Neural progenitor cell (in vitro differentiated cells): ENCODE results near the gene CNPY1. TPM values are rescaled to one million over a fixed set of nuclear protein-coding genes. Genes with fewer than 3 reads are reported as not detected.
"Not testable (repeated sequence)": the region's sequence is repeated elsewhere in the genome, so short reads cannot be mapped to it uniquely, and the experiment has no call there.

Experiments
- DNase-seq: peaks from one replicate; pipeline ENCODE4 v3.0.0-alpha.2; 2016; ENCODE audit warnings: low spot score
- H2AFZ ChIP-seq: fragments of 200-600 bp; sonication (generic); replicated peaks from 2 replicates; pipeline ENCODE4 v1.6.1; 2016; ENCODE audit warnings: antibody characterized with exemption
- H3F3A ChIP-seq: fragments of 200-600 bp; sonication (generic); 2 replicates; pipeline ENCODE4 v1.6.1; 2016; ENCODE audit warnings: antibody characterized with exemption, low read depth
- H3K27ac ChIP-seq: fragments of 200-600 bp; sonication (generic); 2 replicates; pipeline ENCODE4 v1.5.1; 2016; ENCODE audit warnings: mild to moderate bottlenecking
- H3K27me3 ChIP-seq: fragments of 200-600 bp; sonication (generic); 2 replicates; pipeline ENCODE4 v1.6.1; 2016; ENCODE audit warnings: mild to moderate bottlenecking, moderate library complexity
- H3K36me3 ChIP-seq: fragments of 200-600 bp; sonication (generic); 2 replicates; pipeline ENCODE4 v1.5.1; 2016
- H3K4me1 ChIP-seq: fragments of 200-600 bp; sonication (generic); 2 replicates; pipeline ENCODE4 v1.6.1; 2016; ENCODE audit warnings: mixed run types
- H3K4me2 ChIP-seq: fragments of 200-600 bp; sonication (generic); 2 replicates; pipeline ENCODE4 v1.6.1; 2016
- H3K4me3 ChIP-seq: fragments of 200-600 bp; sonication (generic); 2 replicates; pipeline ENCODE4 v1.5.1; 2016
- H3K79me2 ChIP-seq: fragments of 200-600 bp; sonication (generic); 2 replicates; pipeline ENCODE4 v1.6.1; 2016; ENCODE audit warnings: low read depth
- H3K9ac ChIP-seq: fragments of 200-600 bp; sonication (generic); 2 replicates; pipeline ENCODE4 v1.6.1; 2016
- H3K9me3 ChIP-seq: fragments of 200-600 bp; sonication (generic); 2 replicates; pipeline ENCODE4 v1.5.1; 2016; ENCODE audit warnings: low read depth
- H4K20me1 ChIP-seq: fragments of 200-600 bp; sonication (generic); 2 replicates; pipeline ENCODE4 v1.6.1; 2016; ENCODE audit warnings: low read depth
- H3K27ac Mint-ChIP-seq: 3 replicates; pipeline ENCODE4 v1.8.0; 2021; ENCODE audit warnings: mixed read lengths
- H3K27me3 Mint-ChIP-seq: 2 replicates; pipeline ENCODE4 v1.8.0; 2022; ENCODE audit warnings: low read depth, mild to moderate bottlenecking, inconsistent platforms, moderate library complexity, mixed read lengths; ENCODE audit not compliant: insufficient read depth
- H3K36me3 Mint-ChIP-seq: 3 replicates; pipeline ENCODE4 v1.8.0; 2021; ENCODE audit warnings: mixed read lengths
- H3K4me1 Mint-ChIP-seq: 3 replicates; pipeline ENCODE4 v1.8.0; 2021; ENCODE audit warnings: mixed read lengths
- H3K4me3 Mint-ChIP-seq: 3 replicates; pipeline ENCODE4 v1.8.0; 2021; ENCODE audit warnings: mild to moderate bottlenecking, moderate library complexity, mixed read lengths
- H3K9me3 Mint-ChIP-seq: 3 replicates; pipeline ENCODE4 v1.8.0; 2020; ENCODE audit warnings: mixed read lengths
- EZH2 ChIP-seq: fragments of 200-600 bp; sonication (generic); IDR thresholded peaks from 2 replicates; pipeline ENCODE4 v1.6.1; 2017; ENCODE audit warnings: antibody characterized with exemption, mild to moderate bottlenecking, moderate library complexity
- EZH2phosphoT487 ChIP-seq: fragments of 200-600 bp; sonication (generic); IDR thresholded peaks from 2 replicates; pipeline ENCODE4 v1.6.1; 2017; ENCODE audit warnings: antibody characterized with exemption
- total RNA-seq: library from RNA; depleted of rRNA; stranded (reverse); fragments of >200 nt; gene quantifications from 2 replicates; pipeline ENCODE4 v1.2.3, GENCODE V29; 2015; ENCODE audit warnings: low replicate concordance
- TF ChIP-seq, protein P1 (sequence below): fragments of 200-600 bp; sonication (generic); IDR thresholded peaks from 2 replicates; pipeline ENCODE4 v1.5.1; 2017; ENCODE audit warnings: antibody characterized with exemption, mild to moderate bottlenecking

The CNPY1 gene
- total RNA-seq, result not detected in 2 replicates

DNA sequence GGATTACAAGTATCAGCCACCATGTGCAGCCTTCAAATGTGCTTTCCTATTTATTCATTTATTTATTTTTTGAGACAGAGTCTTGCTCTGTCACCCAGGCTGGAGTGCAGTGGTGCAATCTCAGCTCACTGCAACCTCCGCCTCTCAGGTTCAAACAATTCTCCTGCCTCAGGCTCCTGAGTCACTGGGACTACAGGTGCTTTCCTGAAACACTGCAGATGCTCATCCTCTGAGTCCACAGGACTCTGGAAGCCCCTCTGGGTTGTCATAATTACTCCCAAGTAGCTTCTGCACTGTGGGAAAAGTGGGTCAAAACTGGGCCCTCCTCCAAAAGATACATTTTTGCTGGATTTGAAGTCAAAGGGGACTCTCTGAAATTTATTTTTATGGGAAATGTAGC, at the start of gene CNPY1:
TSS of gene CNPY1 (minus strand) at position 111 of the 400 bp plus-strand sequence. CDS start 630 bp downstream, outside the sequence.
- H3K9ac ChIP-seq, H3K4me1 ChIP-seq, H3K27me3 Mint-ChIP-seq, H3F3A ChIP-seq, H3K4me3 Mint-ChIP-seq, H3K36me3 Mint-ChIP-seq, H3K36me3 ChIP-seq, H3K9me3 ChIP-seq, H3K4me2 ChIP-seq, H3K79me2 ChIP-seq, H3K4me3 ChIP-seq, H3K27ac ChIP-seq, H2AFZ ChIP-seq, H4K20me1 ChIP-seq, H3K27me3 ChIP-seq, DNase-seq, H3K9me3 Mint-ChIP-seq: not testable (repeated sequence)
- Mint-ChIP-seq H3K4me1 (peaks cover 44% of the 10 kb centered on the region), H3K27ac (peak within 1 kb of the TSS; percentile 57)

- Histone ChIP-seq H4K20me1 (no peaks in the 10 kb centered on the region), H3K9me3 (no peaks in the 10 kb centered on the region), H3K9ac (no peak overlapping the region), H3K79me2 (no peaks in the 10 kb centered on the region), H3K36me3 (no peaks in the 10 kb centered on the region), H3K4me2 (peak overlapping the region; percentile 6), H3K4me1 (peaks cover 9% of the 10 kb centered on the region), H3K4me3 (no peak overlapping the region), H3K27ac (no peak overlapping the region), H3K27me3 (peaks cover 8% of the 10 kb centered on the region), H3F3A (no peaks in the 10 kb centered on the region), H2AFZ (no peak overlapping the region)
- Mint-ChIP-seq H3K4me3 (no peak overlapping the region), H3K9me3 (no peaks in the 10 kb centered on the region), H3K27me3 (peaks cover 4% of the 10 kb centered on the region), H3K4me1 (peaks cover 34% of the 10 kb centered on the region), H3K36me3 (no peaks in the 10 kb centered on the region), H3K27ac (no peak overlapping the region)
- DNase-seq, result no peak
- TF ChIP-seq EZH2, result no peak
- TF ChIP-seq, protein P1, sequence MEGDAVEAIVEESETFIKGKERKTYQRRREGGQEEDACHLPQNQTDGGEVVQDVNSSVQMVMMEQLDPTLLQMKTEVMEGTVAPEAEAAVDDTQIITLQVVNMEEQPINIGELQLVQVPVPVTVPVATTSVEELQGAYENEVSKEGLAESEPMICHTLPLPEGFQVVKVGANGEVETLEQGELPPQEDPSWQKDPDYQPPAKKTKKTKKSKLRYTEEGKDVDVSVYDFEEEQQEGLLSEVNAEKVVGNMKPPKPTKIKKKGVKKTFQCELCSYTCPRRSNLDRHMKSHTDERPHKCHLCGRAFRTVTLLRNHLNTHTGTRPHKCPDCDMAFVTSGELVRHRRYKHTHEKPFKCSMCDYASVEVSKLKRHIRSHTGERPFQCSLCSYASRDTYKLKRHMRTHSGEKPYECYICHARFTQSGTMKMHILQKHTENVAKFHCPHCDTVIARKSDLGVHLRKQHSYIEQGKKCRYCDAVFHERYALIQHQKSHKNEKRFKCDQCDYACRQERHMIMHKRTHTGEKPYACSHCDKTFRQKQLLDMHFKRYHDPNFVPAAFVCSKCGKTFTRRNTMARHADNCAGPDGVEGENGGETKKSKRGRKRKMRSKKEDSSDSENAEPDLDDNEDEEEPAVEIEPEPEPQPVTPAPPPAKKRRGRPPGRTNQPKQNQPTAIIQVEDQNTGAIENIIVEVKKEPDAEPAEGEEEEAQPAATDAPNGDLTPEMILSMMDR, result no peak
- TF ChIP-seq EZH2phosphoT487, result no peak
Observed at GRCh38 chr7:155594961-155595366, 48.6 kb upstream of the CNPY1 start.

GRCh38 chr7:155594163-155594732, 47.9 kb upstream of the CNPY1 start:
- Histone ChIP-seq H3K79me2 (no peaks in the 10 kb centered on the region), H3K36me3 (no peaks in the 10 kb centered on the region), H3K27me3 (peaks cover 4% of the 10 kb centered on the region), H2AFZ (no peak overlapping the region), H3K4me1 (peaks cover 9% of the 10 kb centered on the region), H3K4me2 (peak overlapping the region; percentile 6), H3K27ac (no peak overlapping the region), H3K4me3 (no peak overlapping the region), H3F3A (no peaks in the 10 kb centered on the region), H3K9me3 (no peaks in the 10 kb centered on the region), H4K20me1 (no peaks in the 10 kb centered on the region), H3K9ac (no peak overlapping the region)
- peak overlapping the region; percentile 17 for H3K27ac Mint-ChIP-seq
- no peak for DNase-seq
- no peak overlapping the region for H3K4me3 Mint-ChIP-seq
- H3K9me3 Mint-ChIP-seq, result no peaks in the 10 kb centered on the region
- TF ChIP-seq, protein P1, result no peak
- TF ChIP-seq EZH2phosphoT487 (no peak), EZH2 (no peak)
- peaks cover 40% of the 10 kb centered on the region for H3K4me1 Mint-ChIP-seq
- H3K27me3 Mint-ChIP-seq, result peaks cover 4% of the 10 kb centered on the region
- no peaks in the 10 kb centered on the region for H3K36me3 Mint-ChIP-seq

DNA sequence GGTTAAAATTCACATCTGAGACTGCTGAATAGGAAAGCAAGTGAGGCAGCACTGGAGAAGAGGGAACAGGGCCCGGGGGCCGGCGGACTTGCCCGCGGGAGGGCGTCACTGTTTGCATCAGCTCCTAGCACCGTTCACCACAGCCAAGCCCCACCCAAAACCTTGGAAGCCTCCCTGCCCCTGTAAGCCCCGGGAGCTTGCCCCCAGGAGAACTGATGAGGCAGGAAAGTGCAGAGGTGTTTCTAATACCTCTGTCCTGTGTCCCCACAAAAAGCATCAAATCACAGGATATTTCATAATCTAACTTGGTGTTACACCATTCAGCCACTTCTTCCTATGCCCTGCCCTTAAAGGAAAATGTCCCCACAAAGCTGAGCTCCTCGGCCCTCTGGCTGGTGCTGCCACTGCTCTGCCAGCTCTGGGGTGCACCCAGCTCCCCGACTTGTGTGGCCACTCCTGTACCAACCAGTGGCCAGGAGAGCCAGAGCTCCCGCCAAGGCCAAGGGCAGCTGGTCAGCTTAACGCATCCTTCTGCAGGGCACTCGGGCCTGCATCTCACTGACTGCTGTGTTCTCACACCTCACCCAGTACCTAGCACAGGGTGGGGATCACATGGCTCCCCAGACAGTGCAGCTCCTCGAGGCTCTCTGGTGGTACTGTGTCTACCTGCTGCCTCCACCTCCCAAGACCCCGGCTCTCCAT, 47.3 kb upstream of the CNPY1 start:
- Mint-ChIP-seq H3K36me3 (no peaks in the 10 kb centered on the region), H3K27ac (peak overlapping the region; percentile 17), H3K9me3 (no peaks in the 10 kb centered on the region), H3K4me3 (no peak overlapping the region), H3K4me1 (peaks cover 43% of the 10 kb centered on the region), H3K27me3 (peaks cover 4% of the 10 kb centered on the region)
- no peak overlapping the region for H3K4me3 ChIP-seq
- peaks cover 9% of the 10 kb centered on the region for H3K4me1 ChIP-seq
- no peak overlapping the region for H3K9ac ChIP-seq
- H2AFZ ChIP-seq, result no peak overlapping the region
- no peak for DNase-seq
- H3K27me3 ChIP-seq, result no peaks in the 10 kb centered on the region
- TF ChIP-seq, protein P1, result no peak
- TF ChIP-seq EZH2, result no peak
- no peak for TF ChIP-seq EZH2phosphoT487
- no peaks in the 10 kb centered on the region for H3K9me3 ChIP-seq
- no peaks in the 10 kb centered on the region for H4K20me1 ChIP-seq
- no peak overlapping the region for H3K27ac ChIP-seq
- H3F3A ChIP-seq, result no peaks in the 10 kb centered on the region
- no peaks in the 10 kb centered on the region for H3K36me3 ChIP-seq
- no peaks in the 10 kb centered on the region for H3K79me2 ChIP-seq
- H3K4me2 ChIP-seq, result no peak overlapping the region
